ENCODE data around the gene NYNRIN.

NYNRIN gene

GRCh38 chr14:24395609-24396582, 2.9 kb upstream of the NYNRIN start:
- no peak for DNase-seq

GRCh38 chr14:24397639-24398292, 1.0 kb upstream of the NYNRIN start:
- DNase-seq = no peak

GRCh38 chr14:24398293-24398652, 530 bp upstream of the NYNRIN start:
- no peak for DNase-seq

- no peak for DNase-seq
Observed at GRCh38 chr14:24399447-24399822, 632 bp downstream of the NYNRIN start.

GRCh38 chr14:24399999-24400718, 1.4 kb downstream of the NYNRIN start:
- DNase-seq = no peak

- DNase-seq = no peak
Observed at GRCh38 chr14:24401810-24402702, 3.3 kb downstream of the NYNRIN start.

GRCh38 chr14:24403294-24403998, 4.6 kb downstream of the NYNRIN start:
- no peak for DNase-seq

GRCh38 chr14:24404814-24405213, 6.0 kb downstream of the NYNRIN start:
- DNase-seq = no peak

GRCh38 chr14:24406416-24406815, 7.6 kb downstream of the NYNRIN start:
- DNase-seq = no peak

- no peak for DNase-seq
Observed at GRCh38 chr14:24407608-24408325, 9.0 kb downstream of the NYNRIN start.

GRCh38 chr14:24408764-24409163, 10.0 kb downstream of the NYNRIN start:
- no peak for DNase-seq

- DNase-seq = no peak
Observed at GRCh38 chr14:24409192-24409591, 10.4 kb downstream of the NYNRIN start.

- no peak for DNase-seq
Observed at GRCh38 chr14:24409956-24410355, 11.2 kb downstream of the NYNRIN start.

GRCh38 chr14:24411443-24412389, 12.9 kb downstream of the NYNRIN start:
- DNase-seq = no peak

- no peak for DNase-seq
Observed at GRCh38 chr14:24414077-24414476, 15.3 kb downstream of the NYNRIN start.

GRCh38 chr14:24414732-24415420, 16.1 kb downstream of the NYNRIN start:
- no peak for DNase-seq

- DNase-seq = no peak
Observed at GRCh38 chr14:24415421-24416253, 16.8 kb downstream of the NYNRIN start.

GRCh38 chr14:24416254-24416931, 17.6 kb downstream of the NYNRIN start:
- no peak for DNase-seq

Data from T1000 (cell line).